Fibroblast of the aortic adventitia (primary cell): ENCODE measurements around the gene GPR141. TPM values are rescaled to one million over a fixed set of nuclear protein-coding genes. Genes with fewer than 3 reads are reported as not detected.

Source experiments
- DNase-seq: peaks from one replicate; pipeline ENCODE4 v3.0.0-alpha.2; 2010; ENCODE audit warnings: low read depth
- H3K4me3 ChIP-seq: 2 replicates; pipeline ENCODE4 v1.5.1; 2011; ENCODE audit warnings: low read depth, mild to moderate bottlenecking, control low read depth, low read length, moderate library complexity
- total RNA-seq: library from RNA; depleted of rRNA; stranded (reverse); fragments of >200 nt; gene quantifications from 2 replicates; pipeline ENCODE4 v1.2.3, GENCODE V29; 2012; ENCODE audit warnings: low replicate concordance
- TF ChIP-seq, protein P1 (sequence below): IDR thresholded peaks from 2 replicates; pipeline ENCODE4 v1.5.1; 2011; ENCODE audit warnings: mild to moderate bottlenecking, low read length, control low read depth, inconsistent platforms; ENCODE audit not compliant: insufficient read depth

Gene GPR141
- total RNA-seq, 1 donor, result not detected

DNA sequence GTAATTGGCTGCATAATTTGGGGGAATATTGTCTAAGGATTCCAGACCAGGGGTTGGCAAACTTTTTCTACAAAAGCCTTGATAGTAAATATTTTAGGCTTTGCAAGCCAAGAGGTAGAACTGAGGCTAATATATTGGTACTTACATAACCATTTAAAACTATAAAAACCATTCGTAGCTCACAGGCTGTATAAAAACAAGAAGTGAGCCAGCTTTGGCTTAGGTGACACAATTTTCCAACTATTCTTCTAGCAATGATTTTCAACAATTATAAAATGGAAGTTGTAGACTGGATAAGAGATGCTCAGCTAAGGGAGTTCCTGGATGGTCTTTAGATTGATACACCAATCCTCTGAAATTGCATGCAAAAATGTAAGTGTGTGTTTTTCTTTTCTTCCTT is 1.4 kb downstream of the GPR141 start:
- no peak overlapping the region for H3K4me3 ChIP-seq
- TF ChIP-seq, protein P1, sequence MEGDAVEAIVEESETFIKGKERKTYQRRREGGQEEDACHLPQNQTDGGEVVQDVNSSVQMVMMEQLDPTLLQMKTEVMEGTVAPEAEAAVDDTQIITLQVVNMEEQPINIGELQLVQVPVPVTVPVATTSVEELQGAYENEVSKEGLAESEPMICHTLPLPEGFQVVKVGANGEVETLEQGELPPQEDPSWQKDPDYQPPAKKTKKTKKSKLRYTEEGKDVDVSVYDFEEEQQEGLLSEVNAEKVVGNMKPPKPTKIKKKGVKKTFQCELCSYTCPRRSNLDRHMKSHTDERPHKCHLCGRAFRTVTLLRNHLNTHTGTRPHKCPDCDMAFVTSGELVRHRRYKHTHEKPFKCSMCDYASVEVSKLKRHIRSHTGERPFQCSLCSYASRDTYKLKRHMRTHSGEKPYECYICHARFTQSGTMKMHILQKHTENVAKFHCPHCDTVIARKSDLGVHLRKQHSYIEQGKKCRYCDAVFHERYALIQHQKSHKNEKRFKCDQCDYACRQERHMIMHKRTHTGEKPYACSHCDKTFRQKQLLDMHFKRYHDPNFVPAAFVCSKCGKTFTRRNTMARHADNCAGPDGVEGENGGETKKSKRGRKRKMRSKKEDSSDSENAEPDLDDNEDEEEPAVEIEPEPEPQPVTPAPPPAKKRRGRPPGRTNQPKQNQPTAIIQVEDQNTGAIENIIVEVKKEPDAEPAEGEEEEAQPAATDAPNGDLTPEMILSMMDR, result no peak
- DNase-seq, result no peak

DNA sequence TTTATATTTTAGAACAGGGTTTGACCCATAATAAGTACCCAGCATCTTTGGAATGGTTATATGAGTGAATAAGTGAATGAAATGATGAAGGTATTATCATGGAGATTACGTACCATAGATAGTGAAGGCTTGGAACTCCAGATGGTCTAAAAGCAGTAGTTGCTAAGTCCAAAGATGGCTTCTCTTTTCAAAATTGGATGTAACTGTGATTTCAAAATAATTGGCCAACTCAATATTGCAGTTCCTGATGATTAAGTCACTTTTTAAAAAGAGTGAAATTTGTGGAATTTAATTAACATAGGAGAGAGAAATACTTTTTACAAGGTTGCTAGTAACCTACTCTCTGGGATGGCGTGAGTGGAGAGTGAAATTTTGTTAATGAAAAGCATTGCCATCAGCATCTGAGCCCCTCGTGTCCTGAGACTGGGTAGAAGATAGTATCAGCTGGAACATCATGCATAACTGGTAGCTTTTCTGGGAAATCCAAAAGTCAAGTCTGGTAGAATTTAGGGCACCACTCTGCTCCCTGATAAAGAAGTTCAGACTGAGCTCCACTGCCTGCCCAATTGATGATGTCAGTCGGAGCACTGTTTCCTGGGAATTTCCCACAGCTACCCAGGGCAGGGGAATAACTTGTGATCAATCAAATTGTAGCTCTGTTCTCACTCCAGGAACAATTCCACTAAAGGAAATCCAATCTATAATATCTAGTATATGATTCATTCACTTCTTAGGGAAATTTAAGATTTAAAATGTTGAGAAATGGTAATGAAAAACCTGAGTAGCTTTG is 3.2 kb downstream of the GPR141 start:
- TF ChIP-seq, protein P1, result no peak
- DNase-seq, result no peak
- H3K4me3 ChIP-seq, result no peak overlapping the region

DNA sequence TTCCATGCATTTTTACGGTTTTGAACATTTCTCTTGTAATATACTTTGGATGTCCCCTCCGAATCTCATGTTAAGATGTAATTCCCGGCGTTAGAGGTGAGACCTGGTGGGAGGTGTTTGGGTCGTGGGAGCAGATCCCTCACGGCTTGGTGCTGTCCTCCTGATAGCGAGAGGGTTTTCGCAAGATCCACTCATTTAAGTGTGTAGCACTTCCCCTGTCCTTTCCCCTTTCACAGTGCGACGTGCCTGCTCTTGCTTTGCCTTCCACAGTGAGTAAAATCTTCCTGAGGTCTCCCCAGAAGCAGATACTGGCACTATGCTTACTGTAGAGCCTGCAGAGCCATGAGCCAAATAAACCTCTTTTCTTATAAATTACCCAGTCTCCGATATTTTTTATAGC is 6.6 kb downstream of the GPR141 start:
- H3K4me3 ChIP-seq, result no peak overlapping the region
- DNase-seq, result no peak
- TF ChIP-seq, protein P1, result no peak

DNA sequence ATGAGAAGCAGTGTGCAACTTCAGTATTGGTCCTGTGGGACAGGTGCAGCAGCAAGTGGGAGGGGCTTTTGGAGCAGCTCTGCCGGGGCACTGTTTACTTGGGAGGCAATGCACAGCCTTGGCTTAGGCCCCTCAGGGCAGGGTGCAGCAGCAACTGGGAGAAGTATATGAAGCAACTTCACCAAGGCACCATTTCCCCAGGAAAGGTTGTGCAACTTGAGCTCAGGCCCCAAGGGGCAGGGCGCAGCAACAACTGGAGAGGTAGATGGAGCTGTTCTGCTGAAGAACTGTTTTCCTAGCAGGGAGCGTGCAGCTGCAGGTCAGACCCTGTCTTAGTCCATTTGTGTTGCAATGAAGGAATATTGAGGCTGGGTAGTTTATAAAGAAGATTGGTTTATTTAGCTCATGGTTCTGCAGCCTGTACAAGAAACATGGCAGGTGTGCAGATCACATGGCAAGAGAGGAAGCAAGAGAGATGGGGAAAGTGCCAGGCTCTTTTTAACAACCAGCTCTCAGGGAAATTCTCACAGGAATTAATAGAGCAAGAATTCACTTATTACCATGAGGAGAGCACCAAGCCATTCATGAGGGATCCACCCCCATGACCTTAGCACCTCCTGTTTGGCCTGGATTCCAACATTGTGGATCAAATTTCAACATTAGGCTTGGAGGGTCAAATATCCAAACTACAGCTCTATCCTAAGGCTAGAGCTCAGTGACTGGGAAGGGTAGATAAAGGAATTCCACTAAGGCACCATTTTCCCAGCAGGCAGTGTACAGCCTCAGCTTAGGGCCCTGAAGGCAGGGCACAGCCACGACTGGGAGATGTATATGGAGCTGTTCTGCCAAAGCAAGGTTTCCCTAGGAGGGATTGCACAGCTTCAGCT is 10.9 kb downstream of the GPR141 start:
- TF ChIP-seq, protein P1, result no peak
- H3K4me3 ChIP-seq, result no peak overlapping the region
- no peak for DNase-seq

DNA sequence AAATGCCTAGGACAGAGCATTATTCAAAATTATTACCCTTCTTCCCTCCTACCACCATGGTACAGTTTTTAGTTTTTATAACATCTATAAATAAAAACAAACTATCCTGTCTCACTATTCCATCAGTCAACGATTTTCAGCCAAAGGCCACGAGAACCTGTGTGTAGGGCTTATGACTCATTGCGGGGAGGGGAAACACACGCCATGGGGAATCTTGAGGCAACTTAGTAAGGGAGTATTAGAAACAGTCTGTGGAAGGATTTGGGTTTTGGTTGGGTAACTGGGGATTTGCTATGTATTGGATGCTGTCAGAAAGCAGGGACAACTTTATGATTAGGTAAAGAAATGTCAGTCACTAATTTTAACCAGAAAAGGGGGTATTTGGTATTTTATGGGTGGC is 14.7 kb downstream of the GPR141 start:
- no peak overlapping the region for H3K4me3 ChIP-seq
- DNase-seq, result no peak
- TF ChIP-seq, protein P1, result no peak

DNA sequence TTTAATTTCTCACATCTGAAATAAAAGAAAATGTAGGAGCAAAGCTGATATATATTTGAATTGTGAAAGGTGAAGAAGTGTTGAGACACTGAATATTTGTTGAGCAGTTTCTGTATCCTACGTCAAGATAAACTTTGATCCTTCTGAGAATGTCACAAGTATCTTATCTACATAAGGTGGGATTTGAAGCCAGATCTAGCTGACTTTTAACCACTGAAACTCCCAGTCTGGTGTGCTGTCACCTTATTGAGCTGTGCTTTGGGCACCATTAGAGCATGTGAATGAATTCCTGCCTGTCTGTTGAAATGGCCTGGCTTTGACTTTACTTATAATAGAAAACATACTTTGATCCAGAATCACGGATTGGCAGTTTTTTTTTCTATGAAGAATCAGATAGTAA is 15.2 kb downstream of the GPR141 start:
- TF ChIP-seq, protein P1, result no peak
- H3K4me3 ChIP-seq, result no peak overlapping the region
- no peak for DNase-seq
